WTC11 (cell line): ENCODE measurements around the gene CEP170B.
"Not testable (repeated sequence)": the region's sequence is repeated elsewhere in the genome, so short reads cannot be mapped to it uniquely, and the experiment has no call there.

ENCODE experiments used
- ATF2 ChIP-seq: sonication (generic); formaldehyde crosslinking; IDR thresholded peaks from 2 replicates; pipeline ENCODE4 v1.8.1; 2022; ENCODE audit warnings: low read depth, missing genetic modification reagents, borderline replicate concordance
- CTCF ChIP-seq: fragments of 200-600 bp; IDR thresholded peaks from 2 replicates; pipeline ENCODE4 v1.8.0; 2022; ENCODE audit warnings: antibody characterized with exemption
- MAX ChIP-seq: sonication (generic); formaldehyde crosslinking; IDR thresholded peaks from 2 replicates; pipeline ENCODE4 v1.8.0; 2022; ENCODE audit warnings: mild to moderate bottlenecking, missing genetic modification reagents
- ZNF232 ChIP-seq: sonication (generic); formaldehyde crosslinking; IDR thresholded peaks from 2 replicates; pipeline ENCODE4 v1.8.0; 2022; ENCODE audit warnings: mild to moderate bottlenecking, missing genetic modification reagents

GRCh38 chr14:104943216-104944015 is 78.3 kb downstream of the CEP170B start:
- TF ChIP-seq CTCF; ZNF232 (CRISPR knock-in tag); ATF2 (CRISPR knock-in tag); MAX (CRISPR knock-in tag): not testable (repeated sequence)
